CD4-positive, alpha-beta T cell treated with Interleukin-4 for 4 hours (primary cell): Measurements from ENCODE around the gene HMGCS2.
A peak's percentile ranks its signal among the peaks of the same experiment; 100 is the strongest.

Experiments
- DNase-seq: peaks from one replicate; pipeline ENCODE4 v3.0.0-alpha.2; 2020

Gene HMGCS2

DNA sequence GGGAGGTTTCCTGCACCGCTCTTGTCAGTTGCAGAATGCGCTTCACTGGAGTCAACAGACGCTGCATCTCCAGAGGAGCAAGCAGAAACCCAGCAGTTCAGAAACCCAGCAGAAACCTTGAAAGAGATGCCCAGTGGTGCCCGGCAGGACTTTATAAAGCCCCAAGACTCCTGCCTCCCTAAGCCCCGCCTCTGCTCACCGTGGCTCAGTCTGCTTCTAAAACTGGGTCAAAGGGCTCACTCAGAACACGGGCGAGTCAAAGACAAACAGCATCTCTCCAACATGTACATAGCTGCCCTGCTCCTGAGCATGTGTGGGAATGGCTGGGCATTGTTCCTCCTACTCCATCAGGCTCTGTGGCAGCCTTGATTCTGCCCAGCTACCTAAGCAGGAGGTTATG is at the start of gene HMGCS2:
HMGCS2 (minus strand) TSS at position 128 of the 400 bp plus-strand sequence; CDS start at position 67, 61 bp downstream.
- DNase-seq: no peak

- no peak for DNase-seq
These were observed 49.5 kb upstream of the HMGCS2 start for GRCh38 chr1:119818181-119818580.

DNA sequence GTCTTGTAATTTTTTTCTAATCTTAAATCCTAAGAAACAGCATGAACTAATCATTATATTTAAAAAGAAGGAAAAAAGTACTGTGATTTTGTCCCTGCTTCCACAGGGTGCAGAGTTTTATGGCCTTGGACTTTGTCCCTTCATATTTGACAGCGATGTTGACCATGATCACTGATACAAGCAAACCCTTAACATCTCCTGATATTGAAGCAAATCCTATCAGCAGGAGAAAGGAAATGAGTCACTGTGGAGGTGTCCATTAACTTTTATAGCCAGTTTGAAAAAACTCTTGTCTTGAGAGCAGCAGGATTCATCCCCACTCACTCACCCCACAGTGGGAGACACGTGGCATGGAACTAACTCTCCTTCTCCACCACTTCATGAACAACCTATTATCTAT is 47.7 kb upstream of the HMGCS2 start:
- no peak for DNase-seq

GRCh38 chr1:119815928-119816327 is 47.2 kb upstream of the HMGCS2 start:
- DNase-seq: no peak

- DNase-seq: no peak
These were observed 46.7 kb upstream of the HMGCS2 start for GRCh38 chr1:119815361-119815760.

DNA sequence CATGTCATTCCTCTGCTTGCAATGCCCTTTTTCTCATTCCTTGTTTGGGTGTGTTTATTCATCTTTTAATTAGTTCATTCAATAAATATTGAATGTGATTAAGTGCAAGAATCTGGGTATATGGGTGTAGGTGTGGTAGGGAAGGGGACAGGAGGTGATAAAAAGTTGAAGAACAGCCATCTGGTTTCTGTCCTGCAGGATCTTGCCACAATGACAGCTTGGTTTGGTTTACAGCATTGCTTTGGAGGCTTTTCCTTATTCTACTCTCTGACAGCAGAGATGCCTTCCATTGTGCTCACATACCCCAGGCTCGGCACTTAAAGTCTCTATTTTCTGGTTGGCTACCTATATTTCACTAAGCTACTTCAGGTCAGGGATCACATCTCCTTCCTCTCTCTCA is 45.6 kb upstream of the HMGCS2 start:
- no peak for DNase-seq

DNA sequence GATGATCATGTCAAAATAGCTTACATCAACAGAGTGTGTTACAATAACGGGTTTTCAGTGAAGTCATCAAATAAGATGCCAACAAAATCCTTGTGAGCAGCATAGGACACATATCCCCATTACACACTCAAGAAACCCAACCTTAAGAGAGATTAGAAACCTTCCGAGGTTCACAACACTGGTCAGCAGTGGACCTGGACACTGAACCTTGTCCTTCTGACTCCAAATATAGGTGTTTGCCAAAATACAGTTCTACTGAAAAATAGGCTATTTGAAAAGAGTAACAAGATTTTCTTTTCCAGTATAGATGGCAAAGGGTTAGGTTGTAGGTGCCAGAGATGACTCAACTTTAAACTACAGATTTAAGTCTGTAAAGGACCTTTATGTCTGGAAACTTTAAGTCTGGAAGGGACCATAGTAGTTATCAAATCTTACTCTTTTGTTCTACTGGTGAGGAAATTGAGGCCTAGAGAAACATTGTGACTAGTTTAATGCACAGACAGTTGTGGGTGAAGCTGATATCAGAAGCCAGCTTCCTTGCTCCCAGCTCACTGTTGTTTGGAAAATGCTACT is 43.4 kb upstream of the HMGCS2 start:
- no peak for DNase-seq

DNA sequence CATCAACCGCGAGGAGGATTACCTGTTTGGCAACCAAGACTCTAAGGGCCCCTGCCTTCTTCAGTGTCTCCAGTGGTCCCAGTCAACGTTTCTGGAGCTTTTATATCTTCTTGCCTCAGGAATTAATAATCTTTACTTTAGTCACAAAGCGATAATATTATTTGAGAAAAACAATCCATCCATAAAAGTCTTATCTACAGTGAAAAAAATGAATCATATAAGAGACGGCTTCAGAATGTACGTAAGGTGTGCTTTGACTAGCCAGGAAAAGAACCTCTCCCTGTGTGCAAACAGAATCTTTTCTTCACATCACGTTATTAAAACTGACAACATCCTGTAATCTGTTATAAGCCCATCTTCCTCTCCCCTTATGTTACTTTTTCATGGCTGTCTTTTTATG is 42.7 kb upstream of the HMGCS2 start, which contains the start of gene REG4:
REG4 (minus strand) TSS at position 74 of the 400 bp plus-strand sequence. CDS start 2,691 bp downstream, outside the sequence.
- no peak for DNase-seq

GRCh38 chr1:119808972-119809550 is 40.4 kb upstream of the HMGCS2 start:
- DNase-seq: peak; percentile 60

DNA sequence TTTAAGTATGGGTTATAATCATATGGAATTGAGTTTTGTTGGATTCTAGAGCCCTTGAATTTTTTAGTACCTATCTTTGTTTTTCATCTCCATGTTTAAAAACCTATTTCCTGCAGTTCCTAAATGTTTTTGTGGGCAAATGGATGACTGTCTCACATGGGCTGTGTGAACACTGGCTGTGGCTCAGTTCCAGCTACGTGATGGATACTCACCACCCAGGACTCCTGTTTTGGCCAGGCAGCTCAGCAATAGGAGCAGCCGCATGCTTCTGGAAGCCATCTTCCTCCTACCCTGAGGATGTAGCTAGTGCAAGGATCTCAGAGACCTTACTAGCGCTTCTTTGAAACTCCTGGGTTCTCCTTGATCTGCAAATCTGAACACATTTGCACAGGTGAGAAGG is 39.8 kb upstream of the HMGCS2 start:
- no peak for DNase-seq

- no peak for DNase-seq
These were observed 37.8 kb upstream of the HMGCS2 start for GRCh38 chr1:119806489-119806888.

DNA sequence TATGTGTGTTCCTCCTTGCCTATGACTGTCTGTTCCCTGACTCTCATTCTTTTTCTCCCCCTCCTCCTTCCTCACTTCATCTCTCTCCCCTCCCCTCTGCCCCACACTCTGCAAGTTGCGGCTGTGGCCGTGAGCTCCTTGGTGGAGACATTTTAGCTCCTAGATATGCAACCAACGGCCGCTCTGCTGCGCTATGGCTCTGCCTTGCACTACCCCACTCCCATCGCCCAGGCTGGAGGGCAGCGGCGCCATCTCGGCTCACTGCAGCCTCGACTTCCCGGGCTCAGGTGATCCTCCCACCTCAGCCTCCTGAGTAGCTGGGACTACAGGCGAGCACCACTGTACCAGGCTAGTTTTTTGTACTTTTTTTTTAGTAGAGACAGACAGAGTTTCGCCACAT is 37.0 kb upstream of the HMGCS2 start:
- DNase-seq: no peak

GRCh38 chr1:119805247-119805646 is 36.5 kb upstream of the HMGCS2 start:
- no peak for DNase-seq

- DNase-seq: no peak
These were observed 31.0 kb upstream of the HMGCS2 start for GRCh38 chr1:119799599-119800177.

DNA sequence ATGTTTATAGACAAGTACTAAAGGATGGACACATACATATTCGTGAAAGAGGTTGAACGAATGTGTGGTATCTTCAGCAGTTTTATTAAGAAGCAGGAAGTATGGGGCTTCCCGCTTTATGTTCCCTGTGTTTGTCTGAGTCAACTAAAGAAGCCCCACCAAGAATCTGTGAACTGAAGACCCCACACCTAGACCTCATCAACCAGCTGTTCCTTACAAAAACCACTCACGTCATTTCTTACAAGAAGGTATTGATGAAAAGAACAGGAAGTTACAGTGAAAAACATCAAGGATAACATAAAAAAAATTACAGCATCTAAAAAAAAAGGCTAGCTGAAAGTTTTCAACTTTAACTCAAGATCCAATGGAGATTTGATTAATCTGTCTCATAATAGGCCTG is 30.3 kb upstream of the HMGCS2 start:
- DNase-seq: no peak

GRCh38 chr1:119797606-119798005 is 28.9 kb upstream of the HMGCS2 start:
- DNase-seq: no peak

- no peak for DNase-seq
These were observed 28.5 kb upstream of the HMGCS2 start for GRCh38 chr1:119797162-119797561.

- DNase-seq: no peak
These were observed 26.8 kb upstream of the HMGCS2 start for GRCh38 chr1:119795261-119796200.

- DNase-seq: no peak
These were observed 26.2 kb upstream of the HMGCS2 start for GRCh38 chr1:119794876-119795240.

GRCh38 chr1:119794230-119794875 is 25.6 kb upstream of the HMGCS2 start:
- DNase-seq: no peak

GRCh38 chr1:119791377-119791776 is 22.7 kb upstream of the HMGCS2 start:
- DNase-seq: no peak

- DNase-seq: no peak
These were observed 21.9 kb upstream of the HMGCS2 start for GRCh38 chr1:119790451-119791198.
